ENCODE data around the gene GSTA5.
"Not testable (repeated sequence)": the region's sequence is repeated elsewhere in the genome, so short reads cannot be mapped to it uniquely, and the experiment has no call there.

GRCh38 chr6:52830869-52831268 lies 9.7 kb downstream of the GSTA5 start:
- not testable (repeated sequence) for TF ChIP-seq EZH2 (IDR thresholded peaks at IDR 0.05; ENCODE audit: insufficient read depth, poor library complexity, severe bottlenecking); EZH2phosphoT487 (IDR thresholded peaks at IDR 0.05; ENCODE audit: insufficient read depth, low read depth)

All from GM23248 (cell line).